HCT116 (cell line): ENCODE measurements around the gene UTF1. TPM values are rescaled to one million over a fixed set of nuclear protein-coding genes. Genes with fewer than 3 reads are reported as not detected.

Experiments
- ATAC-seq: fragments of 200-7000 bp; cut with Tn5 transposase; 2 replicates; pipeline ENCODE4 v1.9.1; 2020; ENCODE audit warnings: mild to moderate bottlenecking, moderate library complexity
- BruUV-seq: library from RNA; stranded (reverse); fragments of 400-500 nt; replicated peaks from 2 replicates; lab custom pipeline; 2021; lab: Mats Ljungman, UMichigan
- CTCF ChIA-PET: fragments of 300-600 bp; sonication (Branson Sonifier 250); formaldehyde crosslinking; loops from one replicate; lab custom pipeline; 2021; ENCODE audit warnings: antibody characterized with exemption; lab: Charles Lee
- POLR2A ChIA-PET: fragments of 300-600, 350-600 bp; sonication (Branson Sonifier 250); formaldehyde crosslinking; loops from one replicate; lab custom pipeline; 2021; ENCODE audit warnings: antibody characterized with exemption; lab: Charles Lee
- RAD21 ChIA-PET, 2 experiments: fragments of 300-600 bp; sonication (Branson Sonifier 250); formaldehyde crosslinking; loops; one replicate each; lab custom pipeline; 2023; ENCODE audit warnings: low total read pairs in 2 of 2; ENCODE audit not compliant: uncharacterized antibody in 2 of 2, unreplicated experiment in 2 of 2, low non-redundant PET in 1 of 2; lab: Charles Lee
- DNase-seq: peaks from one replicate; pipeline ENCODE4 v3.0.0-alpha.2; 2010; ENCODE audit warnings: low read depth, low spot score
- H2AFZ ChIP-seq: fragments of 200-600 bp; shearing (Covaris generic), sonication (generic); 2 replicates; pipeline ENCODE4 v1.6.1; 2017; ENCODE audit warnings: low read depth, mixed run types, mixed read lengths, antibody characterized with exemption, low read length; ENCODE audit not compliant: poor library complexity, severe bottlenecking
- H3K27ac ChIP-seq: 2 replicates; pipeline ENCODE4 v1.5.1; 2012; ENCODE audit warnings: low read depth, low read length
- H3K27me3 ChIP-seq: fragments of 200-600 bp; sonication (generic); 2 replicates; pipeline ENCODE4 v1.6.1; 2016; ENCODE audit warnings: mixed run types, low read length, mixed read lengths; ENCODE audit not compliant: insufficient read depth
- H3K36me3 ChIP-seq, 2 experiments: fragments of 200-500 bp in 1 of 2; fragments of 200-600 bp in 1 of 2; sonication (Bioruptor generic) in 1 of 2; sonication (generic) in 1 of 2; 2 replicates each; pipeline versions ENCODE4 v1.5.1 to v1.6.1; 2014 to 2016; ENCODE audit warnings: low read length in 2 of 2, inconsistent platforms in 1 of 2, mixed read lengths in 1 of 2, mixed run types in 1 of 2; ENCODE audit not compliant: insufficient read depth in 2 of 2, control insufficient read depth in 1 of 2
- H3K4me1 ChIP-seq, 2 experiments: fragments of 200-600 bp in 1 of 2; sonication (generic) in 1 of 2; 2 replicates each; pipeline versions ENCODE4 v1.5.1 to v1.6.1; 2012 to 2017; ENCODE audit warnings: low read length in 2 of 2, inconsistent platforms in 1 of 2, mild to moderate bottlenecking in 1 of 2, mixed read lengths in 1 of 2, mixed run types in 1 of 2, moderate library complexity in 1 of 2; ENCODE audit not compliant: insufficient read depth in 2 of 2, control insufficient read depth in 1 of 2
- H3K4me2 ChIP-seq: fragments of 200-600 bp; sonication (generic); 2 replicates; pipeline ENCODE4 v1.6.1; 2017; ENCODE audit warnings: mixed run types, low read length, mixed read lengths
- H3K4me3 ChIP-seq, 2 experiments: fragments of 200-600 bp in 1 of 2; sonication (generic) in 1 of 2; replicated peaks in 1 of 2; 2 replicates each; pipeline ENCODE4 v1.5.1; 2011 to 2016; ENCODE audit warnings: low read length in 2 of 2, control low read depth in 1 of 2, low read depth in 1 of 2, mild to moderate bottlenecking in 1 of 2, mixed read lengths in 1 of 2, mixed run types in 1 of 2
- H3K79me2 ChIP-seq: fragments of 200-600 bp; sonication (generic); 2 replicates; pipeline ENCODE4 v1.6.1; 2017; ENCODE audit warnings: mild to moderate bottlenecking, mixed run types, low read length, moderate library complexity, mixed read lengths; ENCODE audit not compliant: insufficient read depth
- H3K9ac ChIP-seq: fragments of 200-600 bp; sonication (generic); 2 replicates; pipeline ENCODE4 v1.6.1; 2016; ENCODE audit warnings: low read length, mixed read lengths
- H3K9me2 ChIP-seq: fragments of 200-600 bp; sonication (generic), shearing (Covaris generic); 2 replicates; pipeline ENCODE4 v1.6.1; 2017; ENCODE audit warnings: mixed run types, mild to moderate bottlenecking, moderate library complexity; ENCODE audit not compliant: insufficient read depth
- H3K9me3 ChIP-seq, 2 experiments: fragments of 200-500 bp in 1 of 2; fragments of 200-600 bp in 1 of 2; sonication (Bioruptor generic) in 1 of 2; sonication (generic) in 1 of 2; 2 replicates each; pipeline ENCODE4 v1.6.1; 2014 to 2017; ENCODE audit warnings: low read length in 2 of 2, mixed read lengths in 2 of 2, inconsistent platforms in 1 of 2, low read depth in 1 of 2, mild to moderate bottlenecking in 1 of 2, mixed run types in 1 of 2, moderate library complexity in 1 of 2; ENCODE audit not compliant: control insufficient read depth in 1 of 2, insufficient read depth in 1 of 2
- H4K20me1 ChIP-seq: fragments of 200-600 bp; sonication (generic), shearing (Covaris generic); 2 replicates; pipeline ENCODE4 v1.6.1; 2017; ENCODE audit warnings: mixed run types, mild to moderate bottlenecking, moderate library complexity; ENCODE audit not compliant: insufficient read depth
- ATF3 ChIP-seq: IDR thresholded peaks from 2 replicates; pipeline ENCODE4 v1.6.1; 2012
- CBX3 ChIP-seq: IDR thresholded peaks from 2 replicates; pipeline ENCODE4 v1.6.1; 2012; ENCODE audit warnings: low read depth
- CEBPB ChIP-seq: IDR thresholded peaks from 2 replicates; pipeline ENCODE4 v1.6.1; 2012; ENCODE audit warnings: low read depth
- EZH2 ChIP-seq: fragments of 200-600 bp; sonication (generic); IDR thresholded peaks from 2 replicates; pipeline ENCODE4 v1.6.1; 2017; ENCODE audit warnings: antibody characterized with exemption, mixed run types
- FOSL1 ChIP-seq: IDR thresholded peaks from 2 replicates; pipeline ENCODE4 v1.6.1; 2012; ENCODE audit warnings: low read depth
- POLR2A ChIP-seq: IDR thresholded peaks from 2 replicates; pipeline ENCODE4 v1.7.0; 2011; ENCODE audit warnings: borderline replicate concordance; ENCODE audit not compliant: insufficient read depth, insufficient read length; ENCODE audit errors: extremely low read depth
- POLR2AphosphoS5 ChIP-seq: IDR thresholded peaks from 2 replicates; pipeline ENCODE4 v1.6.1; 2011; ENCODE audit warnings: mild to moderate bottlenecking, low read depth, low read length, moderate library complexity
- RAD21 ChIP-seq: IDR thresholded peaks from 2 replicates; pipeline ENCODE4 v1.6.1; 2012; ENCODE audit warnings: low read depth, mild to moderate bottlenecking
- SIN3A ChIP-seq: IDR thresholded peaks from 2 replicates; pipeline ENCODE4 v1.6.1; 2012; ENCODE audit warnings: low read depth
- SRF ChIP-seq: IDR thresholded peaks from 2 replicates; pipeline ENCODE4 v1.6.1; 2012; ENCODE audit warnings: low read depth
- TCF7L2 ChIP-seq: IDR thresholded peaks from 2 replicates; pipeline ENCODE4 v1.7.0; 2011; ENCODE audit warnings: borderline replicate concordance, inconsistent platforms; ENCODE audit not compliant: insufficient read depth, insufficient read length; ENCODE audit errors: extremely low read depth
- YY1 ChIP-seq: IDR thresholded peaks from 2 replicates; pipeline ENCODE4 v1.6.1; 2011; ENCODE audit warnings: low read length, low read depth, moderate library complexity, mild to moderate bottlenecking; ENCODE audit not compliant: insufficient replicate concordance; ENCODE audit errors: extremely low read depth
- ZFX ChIP-seq: fragments of 450-650 bp; IDR thresholded peaks from 2 replicates; pipeline ENCODE4 v1.6.1; 2017
- ZNF274 ChIP-seq: fragments of 200-500 bp; sonication (Bioruptor generic); IDR thresholded peaks from 2 replicates; pipeline ENCODE4 v1.6.1; 2014; ENCODE audit warnings: mild to moderate bottlenecking, low read depth, low read length, inconsistent platforms
- intact Hi-C: fragments of 100-400 bp; cut with micrococcal nuclease; formaldehyde crosslinking; loops from 2 replicates; pipeline ENCODE4 v1.10.0; 2022
- total RNA-seq: library from RNA; stranded (reverse); gene quantifications from one replicate; pipeline ENCODE4 v1.2.1, GENCODE V29; 2021; ENCODE audit not compliant: unreplicated experiment
- TF ChIP-seq, protein P1 (sequence below): IDR thresholded peaks from 2 replicates; pipeline ENCODE4 v1.6.1; 2011; ENCODE audit warnings: mild to moderate bottlenecking, low read length, moderate library complexity; ENCODE audit not compliant: insufficient replicate concordance; ENCODE audit errors: extremely low read depth

UTF1 gene
- total RNA-seq, 1 experiment from 2014 or later = not detected

GRCh38 chr10:133214468-133215410, 15.3 kb upstream of the UTF1 start:
- no peak overlapping the region for H3K4me2 ChIP-seq
- CTCF ChIA-PET = no interaction called here
- no TSS peak for BruUV-seq

More at GRCh38 chr10:133214468-133215410, 15.3 kb upstream of the UTF1 start:
- Histone ChIP-seq H3K27me3 (no peaks in the 10 kb centered on the region), H4K20me1 (no peaks in the 10 kb centered on the region), H3K9ac (no peak overlapping the region), H3K36me3 (no peaks in the 10 kb centered on the region), H3K9me3 (no peaks in the 10 kb centered on the region), H2AFZ (no peak overlapping the region), H3K4me1 (no peaks in the 10 kb centered on the region), H3K9me2 (no peaks in the 10 kb centered on the region), H3K79me2 (no peaks in the 10 kb centered on the region), H3K4me3 (no peak overlapping the region), H3K27ac (no peak overlapping the region)
- TF ChIP-seq FOSL1 (no peak), EZH2 (no peak), RAD21 (no peak), POLR2A (no peak), POLR2AphosphoS5 (no peak), YY1 (no peak), SRF (no peak), ATF3 (no peak), ZFX (no peak), CEBPB (no peak), SIN3A (no peak), TCF7L2 (no peak), ZNF274 (no peak), CBX3 (no peak)
- TF ChIP-seq, protein P1, sequence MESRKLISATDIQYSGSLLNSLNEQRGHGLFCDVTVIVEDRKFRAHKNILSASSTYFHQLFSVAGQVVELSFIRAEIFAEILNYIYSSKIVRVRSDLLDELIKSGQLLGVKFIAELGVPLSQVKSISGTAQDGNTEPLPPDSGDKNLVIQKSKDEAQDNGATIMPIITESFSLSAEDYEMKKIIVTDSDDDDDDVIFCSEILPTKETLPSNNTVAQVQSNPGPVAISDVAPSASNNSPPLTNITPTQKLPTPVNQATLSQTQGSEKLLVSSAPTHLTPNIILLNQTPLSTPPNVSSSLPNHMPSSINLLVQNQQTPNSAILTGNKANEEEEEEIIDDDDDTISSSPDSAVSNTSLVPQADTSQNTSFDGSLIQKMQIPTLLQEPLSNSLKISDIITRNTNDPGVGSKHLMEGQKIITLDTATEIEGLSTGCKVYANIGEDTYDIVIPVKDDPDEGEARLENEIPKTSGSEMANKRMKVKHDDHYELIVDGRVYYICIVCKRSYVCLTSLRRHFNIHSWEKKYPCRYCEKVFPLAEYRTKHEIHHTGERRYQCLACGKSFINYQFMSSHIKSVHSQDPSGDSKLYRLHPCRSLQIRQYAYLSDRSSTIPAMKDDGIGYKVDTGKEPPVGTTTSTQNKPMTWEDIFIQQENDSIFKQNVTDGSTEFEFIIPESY = no peak
- ChIA-PET RAD21 (no interaction called here), POLR2A (no interaction called here)
- no peak for ATAC-seq
- intact Hi-C loops = no loop called here
- DNase-seq = no peak
